ENCODE data around the gene PRKN.

PRKN gene

GRCh38 chr6:161543684-161544309 lies 1183.8 kb downstream of the PRKN start:
- no peak for ATAC-seq (ENCODE audit: insufficient read depth, low read depth)
- no peak overlapping the region for H3K4me2 ChIP-seq (ENCODE audit: insufficient read depth, low read length)

DNA sequence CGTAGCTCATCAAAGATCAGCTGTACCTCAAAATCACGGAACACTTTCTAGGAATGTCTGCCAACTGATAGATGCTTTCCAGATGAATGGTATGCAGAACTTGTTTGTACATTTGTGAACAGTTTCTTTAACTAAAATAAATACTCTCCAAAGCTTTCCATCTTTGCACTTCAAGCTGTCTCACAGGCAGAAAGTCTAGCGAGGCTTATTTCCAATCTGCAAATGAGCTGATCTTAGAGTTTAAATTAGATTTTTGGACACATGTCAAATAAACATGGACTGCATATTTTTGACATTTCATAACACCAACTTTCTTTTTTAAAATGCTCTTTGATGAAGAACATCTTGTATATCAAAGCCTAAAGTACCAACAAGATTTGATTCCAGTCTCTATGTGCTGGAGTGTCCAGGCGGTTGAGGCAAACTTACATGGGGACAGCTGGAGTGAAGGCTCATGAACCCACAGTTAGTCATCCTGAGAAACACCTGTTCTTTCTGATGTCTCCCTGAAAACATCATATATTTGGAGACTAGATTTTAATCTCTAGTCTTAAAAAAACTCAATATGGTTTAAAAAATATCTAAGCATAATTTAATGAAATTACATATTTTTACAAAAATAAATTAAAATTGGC lies 1185.1 kb downstream of the PRKN start:
- no peak for DNase-seq
- H2AFZ ChIP-seq (ENCODE audit: low read depth, low read length): no peak overlapping the region

More at GRCh38 chr6:161543684-161544309, 1183.8 kb downstream of the PRKN start:
- Histone ChIP-seq H3K4me1 (ENCODE audit: insufficient read depth, low read length) (no peaks in the 10 kb centered on the region), H3K36me3 (ENCODE audit: insufficient read depth, low read length) (no peaks in the 10 kb centered on the region), H3K4me3 (ENCODE audit: low read depth in 1 of 2, low read length in 2 of 2) (no peak overlapping the region), H3K27me3 (ENCODE audit: insufficient read depth, low read length, poor library complexity) (no peaks in the 10 kb centered on the region), H3K9me3 (ENCODE audit: insufficient read depth, low read length, severe bottlenecking) (no peaks in the 10 kb centered on the region), H4K20me1 (ENCODE audit: insufficient read depth, low read length) (no peaks in the 10 kb centered on the region), H3K79me2 (ENCODE audit: insufficient read depth, low read length) (no peaks in the 10 kb centered on the region), H2AFZ (ENCODE audit: low read depth, low read length) (no peak overlapping the region), H3K9ac (ENCODE audit: low read depth, low read length) (no peak overlapping the region), H3K27ac (ENCODE audit: low read length) (no peak overlapping the region)
- TF ChIP-seq, protein P1, sequence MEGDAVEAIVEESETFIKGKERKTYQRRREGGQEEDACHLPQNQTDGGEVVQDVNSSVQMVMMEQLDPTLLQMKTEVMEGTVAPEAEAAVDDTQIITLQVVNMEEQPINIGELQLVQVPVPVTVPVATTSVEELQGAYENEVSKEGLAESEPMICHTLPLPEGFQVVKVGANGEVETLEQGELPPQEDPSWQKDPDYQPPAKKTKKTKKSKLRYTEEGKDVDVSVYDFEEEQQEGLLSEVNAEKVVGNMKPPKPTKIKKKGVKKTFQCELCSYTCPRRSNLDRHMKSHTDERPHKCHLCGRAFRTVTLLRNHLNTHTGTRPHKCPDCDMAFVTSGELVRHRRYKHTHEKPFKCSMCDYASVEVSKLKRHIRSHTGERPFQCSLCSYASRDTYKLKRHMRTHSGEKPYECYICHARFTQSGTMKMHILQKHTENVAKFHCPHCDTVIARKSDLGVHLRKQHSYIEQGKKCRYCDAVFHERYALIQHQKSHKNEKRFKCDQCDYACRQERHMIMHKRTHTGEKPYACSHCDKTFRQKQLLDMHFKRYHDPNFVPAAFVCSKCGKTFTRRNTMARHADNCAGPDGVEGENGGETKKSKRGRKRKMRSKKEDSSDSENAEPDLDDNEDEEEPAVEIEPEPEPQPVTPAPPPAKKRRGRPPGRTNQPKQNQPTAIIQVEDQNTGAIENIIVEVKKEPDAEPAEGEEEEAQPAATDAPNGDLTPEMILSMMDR (IDR thresholded peaks at IDR 0.05; ENCODE audit: borderline replicate concordance, extremely low read depth, low read length, poor library complexity, severe bottlenecking): no peak
- no peak for TF ChIP-seq EZH2 (IDR thresholded peaks at IDR 0.05; ENCODE audit: borderline replicate concordance, low read depth, low read length, severe bottlenecking)
- DNase-seq: no peak

DNA sequence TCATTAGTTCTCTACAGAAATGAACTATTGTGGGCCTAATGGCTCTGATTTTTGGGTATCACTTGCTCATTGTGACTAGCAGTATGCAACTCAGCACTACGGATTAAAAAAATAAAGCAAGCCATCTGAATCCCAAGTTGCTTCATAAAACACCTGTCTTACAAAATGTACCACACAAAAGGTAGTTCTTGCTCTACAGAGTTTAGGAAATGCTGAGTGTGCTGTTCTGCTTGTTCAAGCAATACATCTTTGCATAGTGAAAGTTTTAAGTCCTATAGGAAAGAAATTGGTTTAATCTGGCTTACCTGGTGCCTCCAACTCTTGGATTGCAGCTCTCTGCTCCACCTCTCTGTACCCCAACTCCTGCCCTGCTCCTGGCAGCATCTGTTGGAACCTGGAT lies 1187.0 kb downstream of the PRKN start:
- no peak overlapping the region for H3K4me2 ChIP-seq (ENCODE audit: insufficient read depth, low read length)
- H4K20me1 ChIP-seq (ENCODE audit: insufficient read depth, low read length): no peaks in the 10 kb centered on the region
- H3K27me3 ChIP-seq (ENCODE audit: insufficient read depth, low read length, poor library complexity): no peaks in the 10 kb centered on the region
- ATAC-seq (ENCODE audit: insufficient read depth, low read depth) (no peak), DNase-seq (no peak)
- no peak overlapping the region for H2AFZ ChIP-seq (ENCODE audit: low read depth, low read length)
- no peaks in the 10 kb centered on the region for H3K79me2 ChIP-seq (ENCODE audit: insufficient read depth, low read length)
- no peak overlapping the region for H3K27ac ChIP-seq (ENCODE audit: low read length)
- no peak for TF ChIP-seq EZH2 (IDR thresholded peaks at IDR 0.05; ENCODE audit: borderline replicate concordance, low read depth, low read length, severe bottlenecking)
- TF ChIP-seq, protein P1 (IDR thresholded peaks at IDR 0.05; ENCODE audit: borderline replicate concordance, extremely low read depth, low read length, poor library complexity, severe bottlenecking): no peak
- H3K4me1 ChIP-seq (ENCODE audit: insufficient read depth, low read length): no peaks in the 10 kb centered on the region
- no peak overlapping the region for H3K4me3 ChIP-seq (ENCODE audit: low read depth in 1 of 2, low read length in 2 of 2)
- no peaks in the 10 kb centered on the region for H3K9me3 ChIP-seq (ENCODE audit: insufficient read depth, low read length, severe bottlenecking)
- no peak overlapping the region for H3K9ac ChIP-seq (ENCODE audit: low read depth, low read length)
- no peaks in the 10 kb centered on the region for H3K36me3 ChIP-seq (ENCODE audit: insufficient read depth, low read length)

More for the DNA sequence above, 1185.1 kb downstream of the PRKN start:
- no peaks in the 10 kb centered on the region for H3K27me3 ChIP-seq (ENCODE audit: insufficient read depth, low read length, poor library complexity)
- no peak overlapping the region for H3K27ac ChIP-seq (ENCODE audit: low read length)
- TF ChIP-seq EZH2 (IDR thresholded peaks at IDR 0.05; ENCODE audit: borderline replicate concordance, low read depth, low read length, severe bottlenecking): no peak
- TF ChIP-seq, protein P1 (IDR thresholded peaks at IDR 0.05; ENCODE audit: borderline replicate concordance, extremely low read depth, low read length, poor library complexity, severe bottlenecking): no peak
- H3K4me3 ChIP-seq (ENCODE audit: low read depth in 1 of 2, low read length in 2 of 2): no peak overlapping the region
- no peaks in the 10 kb centered on the region for H3K4me1 ChIP-seq (ENCODE audit: insufficient read depth, low read length)
- H4K20me1 ChIP-seq (ENCODE audit: insufficient read depth, low read length): no peaks in the 10 kb centered on the region
- no peaks in the 10 kb centered on the region for H3K9me3 ChIP-seq (ENCODE audit: insufficient read depth, low read length, severe bottlenecking)
- no peaks in the 10 kb centered on the region for H3K36me3 ChIP-seq (ENCODE audit: insufficient read depth, low read length)
- no peak overlapping the region for H3K4me2 ChIP-seq (ENCODE audit: insufficient read depth, low read length)
- no peaks in the 10 kb centered on the region for H3K79me2 ChIP-seq (ENCODE audit: insufficient read depth, low read length)
- no peak overlapping the region for H3K9ac ChIP-seq (ENCODE audit: low read depth, low read length)
- ATAC-seq (ENCODE audit: insufficient read depth, low read depth): no peak

Measured in DND-41 (cell line).